Activated CD4-positive, alpha-beta T cell treated with anti-CD3 and anti-CD28 coated beads for 24 hours (primary cell): Measurements from ENCODE around the gene CAPN15.
"Not testable (repeated sequence)": the region's sequence is repeated elsewhere in the genome, so short reads cannot be mapped to it uniquely, and the experiment has no call there.

Source experiments
- DNase-seq, 2 donors: peaks; one replicate each; pipeline ENCODE4 v3.0.0-alpha.2; 2020; ENCODE audit warnings: low read depth in 2 of 2

CAPN15 gene

DNA sequence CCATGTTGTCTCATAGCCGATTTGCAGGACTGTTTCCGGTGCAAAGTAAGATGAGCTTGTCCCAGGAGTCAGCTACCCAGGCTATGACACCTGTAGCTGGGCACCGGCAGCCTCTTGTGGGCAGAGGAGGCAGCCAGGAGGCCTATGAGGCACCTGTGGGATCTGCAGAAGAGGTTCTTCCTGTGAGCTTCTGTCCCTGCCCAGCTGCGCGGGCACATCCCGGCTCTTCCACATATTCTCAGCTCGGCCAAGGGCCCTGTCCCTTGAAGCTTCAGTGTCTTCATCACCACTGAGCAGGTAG lies 21.3 kb upstream of the CAPN15 start:
- DNase-seq, result no peak

DNA sequence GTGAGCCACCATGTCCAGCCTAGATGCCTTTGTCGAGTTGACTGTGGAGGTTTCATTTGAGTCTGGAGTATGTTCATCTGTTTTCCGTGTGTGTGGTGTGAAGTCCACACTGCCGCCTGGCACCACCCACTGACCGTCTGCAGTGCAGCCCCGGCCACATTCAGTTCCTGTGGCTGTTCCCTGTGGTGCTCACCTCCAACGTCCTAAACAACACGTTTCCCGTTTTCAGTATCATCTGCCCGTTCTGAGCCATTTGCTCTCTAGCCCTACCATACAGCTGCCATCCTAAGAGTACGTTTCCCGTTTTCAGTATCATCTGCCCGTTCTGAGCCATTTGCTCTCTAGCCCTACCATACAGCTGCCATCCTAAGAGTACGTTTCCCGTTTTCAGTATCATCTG lies 20.0 kb upstream of the CAPN15 start:
- not testable (repeated sequence) for DNase-seq

DNA sequence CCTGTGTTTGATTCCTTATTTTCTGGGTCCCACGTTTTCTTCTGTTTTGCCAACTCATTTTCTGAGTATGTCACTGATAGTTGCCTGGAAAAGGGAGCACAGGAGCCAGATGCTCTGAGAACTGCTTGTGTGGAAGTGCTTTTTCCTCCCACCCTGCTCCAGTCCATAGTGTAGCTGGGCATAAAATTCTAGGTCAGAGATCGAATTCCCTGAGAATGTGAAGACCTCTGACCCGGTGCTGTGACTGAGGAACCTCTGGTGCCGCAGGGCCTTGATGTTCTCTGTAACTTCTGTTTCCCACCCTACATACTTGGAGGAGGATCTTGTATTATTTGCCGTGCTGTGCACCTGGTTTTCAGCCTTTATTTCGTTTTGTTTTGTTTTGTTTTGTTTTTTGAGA lies 19.5 kb upstream of the CAPN15 start:
- DNase-seq, result no peak

DNA sequence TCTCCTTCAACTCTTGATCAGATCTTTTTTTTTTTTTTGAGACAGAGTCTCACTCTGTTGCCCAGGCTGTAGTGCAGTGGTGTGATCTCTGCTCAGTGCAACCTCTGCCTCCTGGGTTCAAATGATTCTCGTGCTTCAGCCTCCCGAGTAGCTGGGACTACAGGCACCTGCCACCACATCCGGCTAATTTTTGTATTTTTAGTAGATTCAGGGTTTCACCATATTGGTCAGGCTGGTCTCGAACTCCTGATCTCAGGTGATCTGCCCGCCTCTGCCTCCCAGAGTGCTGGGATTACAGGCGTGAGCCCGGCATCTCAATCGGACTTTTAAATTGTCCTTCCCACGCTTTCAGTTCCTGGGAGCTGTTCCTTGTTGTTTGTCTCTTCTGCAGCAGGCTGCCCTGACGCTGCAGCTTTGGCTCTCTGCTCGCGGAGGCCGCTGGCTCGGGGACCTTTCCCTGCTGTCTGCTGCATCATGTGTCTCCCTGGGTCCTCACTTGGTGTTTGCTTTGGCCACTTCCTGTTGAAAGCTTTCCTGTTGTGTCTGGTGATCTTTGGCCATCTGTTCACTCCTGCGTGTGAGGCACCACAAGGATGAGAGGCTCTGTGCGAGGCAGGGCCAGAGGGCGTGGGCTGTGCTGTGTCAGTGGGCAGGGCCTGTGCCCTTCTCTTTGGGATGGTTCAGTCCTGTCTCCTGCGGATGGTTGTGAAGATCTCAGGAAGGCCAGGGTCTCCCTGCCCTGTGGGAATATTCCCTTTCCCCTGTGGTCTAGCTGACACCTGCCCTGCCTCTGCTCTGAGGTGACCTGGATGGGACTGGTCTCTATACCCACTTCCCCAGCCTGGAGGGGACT lies 18.4 kb upstream of the CAPN15 start:
- no peak for DNase-seq

DNA sequence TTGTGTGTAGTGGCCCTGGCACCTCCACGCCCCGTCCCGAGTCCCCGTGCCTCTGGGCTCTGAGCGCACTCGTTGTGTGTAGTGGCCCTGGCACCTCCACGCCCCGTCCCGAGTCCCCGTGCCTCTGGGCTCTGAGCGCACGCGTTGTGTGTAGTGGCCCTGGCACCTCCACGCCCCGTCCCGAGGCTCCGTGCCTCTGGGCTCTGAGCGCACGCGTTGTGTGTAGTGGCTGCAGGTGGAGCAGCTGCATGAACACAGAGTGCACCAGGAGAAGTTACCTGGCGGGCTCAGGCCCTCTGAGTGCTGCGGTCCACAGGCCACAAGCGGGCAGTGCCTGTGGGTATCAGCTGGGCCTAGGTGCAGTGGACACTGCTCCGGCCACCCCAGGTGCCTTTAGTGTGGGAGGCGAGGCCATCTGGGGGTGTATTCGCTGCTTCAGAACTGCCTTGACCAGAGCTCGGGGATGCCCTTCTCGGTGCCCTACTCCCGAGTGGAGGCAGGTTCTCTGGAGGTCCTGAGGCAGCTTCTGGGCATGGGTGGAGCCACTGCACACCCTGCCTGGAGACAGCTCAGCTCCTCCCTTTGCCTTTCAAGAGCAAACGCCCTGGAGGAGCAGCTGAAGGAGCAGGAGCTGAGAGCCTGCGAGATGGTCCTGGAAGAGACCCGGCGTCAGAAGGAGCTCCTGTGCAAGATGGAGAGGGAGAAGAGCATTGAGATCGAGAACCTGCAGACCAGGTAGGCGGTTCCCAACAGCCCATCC lies 17.3 kb upstream of the CAPN15 start:
- no peak for DNase-seq

DNA sequence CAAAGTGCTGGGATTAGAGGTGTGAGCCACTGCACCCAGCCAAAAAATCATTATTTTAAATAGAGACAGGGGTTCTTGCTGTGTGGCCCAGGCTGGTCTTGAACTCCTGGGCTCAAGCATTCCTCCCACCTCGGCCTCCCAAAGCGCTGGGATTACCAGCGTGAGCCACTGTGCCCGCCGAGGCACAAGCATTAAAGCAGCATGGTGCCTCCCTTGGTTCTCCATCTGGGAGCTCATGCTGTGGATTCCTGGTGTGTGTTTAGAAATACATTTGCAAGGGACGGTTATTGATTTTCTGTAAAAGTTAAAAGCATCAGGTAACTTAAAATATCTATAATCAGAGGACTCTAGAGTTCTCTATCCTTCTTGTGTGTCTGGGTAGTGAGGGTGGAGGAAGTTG lies 14.7 kb upstream of the CAPN15 start:
- no peak for DNase-seq

DNA sequence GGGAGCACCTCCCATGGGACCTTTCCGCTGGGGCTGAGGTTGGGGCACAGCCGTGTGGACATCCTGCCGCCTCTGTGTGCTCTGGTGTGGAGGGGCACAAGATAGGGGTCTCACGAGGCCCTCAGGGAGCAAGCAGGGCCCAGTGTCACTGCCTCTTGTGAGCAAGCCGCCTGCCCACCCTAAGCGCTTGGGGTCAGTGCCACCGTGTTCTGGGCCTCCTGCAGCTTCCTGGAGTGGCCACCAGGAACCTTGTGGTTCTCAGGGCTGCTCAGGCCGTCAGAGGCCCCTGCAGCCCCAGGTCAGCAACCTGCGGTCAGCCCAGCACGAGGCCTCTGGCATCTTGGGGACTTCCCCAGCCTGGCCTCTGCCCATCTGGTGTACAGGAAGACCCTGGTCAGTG lies 13.6 kb upstream of the CAPN15 start:
- DNase-seq, result no peak

DNA sequence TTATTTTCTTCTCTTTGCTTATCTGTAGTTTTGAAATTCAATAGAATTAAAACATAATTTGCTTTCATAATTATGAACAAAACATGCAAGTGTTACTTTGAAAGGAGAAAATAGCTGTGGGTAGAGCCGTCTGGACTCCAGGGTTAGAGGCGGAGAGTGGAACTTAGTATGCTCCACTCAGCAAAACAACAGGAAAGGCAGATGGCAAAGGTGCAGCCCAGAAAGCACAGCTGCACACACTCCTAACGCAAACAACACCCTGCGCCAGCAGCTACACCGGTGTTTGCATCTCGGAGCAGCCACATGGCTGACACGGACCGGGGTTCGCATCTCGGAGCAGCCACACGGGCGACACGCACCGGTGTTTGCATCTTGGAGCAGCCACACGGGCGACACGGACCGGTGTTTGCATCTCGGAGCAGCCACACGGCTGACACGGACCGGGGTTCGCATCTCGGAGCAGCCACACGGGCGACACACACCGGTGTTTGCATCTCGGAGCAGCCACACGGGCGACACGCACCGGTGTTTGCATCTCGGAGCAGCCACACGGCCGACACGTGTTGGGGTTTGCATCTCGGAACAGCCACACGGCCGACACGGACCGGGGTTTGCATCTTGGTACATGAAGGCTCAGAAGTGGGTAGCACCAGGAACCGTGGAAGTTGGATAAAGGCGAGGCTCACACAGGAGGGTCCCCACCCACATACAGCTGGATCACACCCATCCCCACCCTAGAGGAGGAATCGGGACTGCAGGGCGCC lies 12.2 kb upstream of the CAPN15 start:
- no peak for DNase-seq

DNA sequence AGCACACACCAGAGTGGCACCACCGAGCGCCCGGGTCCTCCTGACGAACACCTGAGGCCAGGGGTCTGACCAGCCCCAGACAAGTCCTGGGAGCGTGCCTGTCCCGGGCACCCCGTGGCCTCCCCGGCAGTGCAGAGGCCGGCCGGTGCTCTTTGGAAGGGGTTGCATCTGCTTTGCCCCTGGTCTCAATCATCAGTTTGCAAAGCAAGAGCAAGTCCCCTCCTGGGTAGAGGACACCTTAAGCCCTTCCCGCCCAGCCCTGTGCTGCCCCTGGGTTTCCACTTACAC lies 11.6 kb upstream of the CAPN15 start:
- DNase-seq, result no peak

DNA sequence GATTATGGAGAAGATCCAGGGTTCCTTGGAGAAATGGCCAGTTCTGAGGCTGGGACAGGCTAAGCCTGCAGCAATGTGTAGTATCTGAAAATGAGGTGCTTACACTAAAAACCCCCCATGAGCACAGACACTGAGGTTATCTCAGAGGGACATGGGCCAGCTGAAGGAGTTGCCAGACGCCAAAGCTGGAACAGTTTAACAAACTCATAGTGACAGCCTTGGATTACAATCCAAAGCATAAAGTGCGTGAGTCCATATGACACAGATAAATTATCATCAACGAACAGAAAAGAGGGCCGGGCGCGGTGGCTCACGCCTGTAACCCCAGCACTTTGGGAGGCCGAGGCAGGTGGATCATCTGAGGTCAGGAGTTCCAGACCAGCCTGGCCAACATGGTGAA lies 11.2 kb upstream of the CAPN15 start:
- no peak for DNase-seq

DNA sequence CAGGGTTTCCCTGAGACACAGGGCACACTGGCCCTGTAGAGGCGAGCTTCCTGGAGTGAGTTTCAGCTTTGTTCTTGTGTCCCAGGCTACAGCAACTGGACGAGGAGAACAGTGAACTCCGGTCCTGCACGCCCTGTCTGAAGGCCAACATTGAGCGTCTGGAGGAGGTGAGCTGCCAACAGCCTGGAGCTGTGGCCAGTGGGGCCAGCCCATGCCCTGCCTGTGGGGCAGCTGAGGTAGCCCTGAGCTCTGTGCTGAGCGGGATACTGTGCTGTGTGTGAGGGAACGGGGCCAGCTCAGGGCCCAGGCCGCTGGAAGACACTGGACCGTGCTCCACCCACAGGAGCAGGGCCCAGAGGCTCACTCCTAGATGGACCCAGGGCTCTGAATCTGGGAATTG lies 8.7 kb upstream of the CAPN15 start:
- no peak for DNase-seq

DNA sequence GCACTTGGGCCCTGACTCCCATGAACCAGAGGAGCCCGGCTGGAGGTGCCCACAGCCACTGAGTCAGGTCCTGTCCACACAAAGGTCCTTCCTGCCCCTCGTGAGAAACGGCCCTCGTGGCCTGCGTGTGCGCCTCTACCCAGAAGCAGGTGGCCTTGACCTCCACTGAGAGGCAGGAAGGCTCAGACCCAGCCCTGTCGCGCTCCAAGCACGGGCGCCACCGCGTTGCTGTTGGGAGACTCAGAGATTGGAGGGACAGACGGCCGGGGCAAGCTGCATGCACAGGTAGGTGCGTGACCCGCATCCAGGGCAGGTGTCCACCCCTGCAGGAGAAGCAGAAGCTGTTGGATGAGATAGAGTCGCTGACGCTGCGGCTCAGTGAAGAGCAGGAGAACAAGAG lies 8.1 kb upstream of the CAPN15 start:
- no peak for DNase-seq

DNA sequence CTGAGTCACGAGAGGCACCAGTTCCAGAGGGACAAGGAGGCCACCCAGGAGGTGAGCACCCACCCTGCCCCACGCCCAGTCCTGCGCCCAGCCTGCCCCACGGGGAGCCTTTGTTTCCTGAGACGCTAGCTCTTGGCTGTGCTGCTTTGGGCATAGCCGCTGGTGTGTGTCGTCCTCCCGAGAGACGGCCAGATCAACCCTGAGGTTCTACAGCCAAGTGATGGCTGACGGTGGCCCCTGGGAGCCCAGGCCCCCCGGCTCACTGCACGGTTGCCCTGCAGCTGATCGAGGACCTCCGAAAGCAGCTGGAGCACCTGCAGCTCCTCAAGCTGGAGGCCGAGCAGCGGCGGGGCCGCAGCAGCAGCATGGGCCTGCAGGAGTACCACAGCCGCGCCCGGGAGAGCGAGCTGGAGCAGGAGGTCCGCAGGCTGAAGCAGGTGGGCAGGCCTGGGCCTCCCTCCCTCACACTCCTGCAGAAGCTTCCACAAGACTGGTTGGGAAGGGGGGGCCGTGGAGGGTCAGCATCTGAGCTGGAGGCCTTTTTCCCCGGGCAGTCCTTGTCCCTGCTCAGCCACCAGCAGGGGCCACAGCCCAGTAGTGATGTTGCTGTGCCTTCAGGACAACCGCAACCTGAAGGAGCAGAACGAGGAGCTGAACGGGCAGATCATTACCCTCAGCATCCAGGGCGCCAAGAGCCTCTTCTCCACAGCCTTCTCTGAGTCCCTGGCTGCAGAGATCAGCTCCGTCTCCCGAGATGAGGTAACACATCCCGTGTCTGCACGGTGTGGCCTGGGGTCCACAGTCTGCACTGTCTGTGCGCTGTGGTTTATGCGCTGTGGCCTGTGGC lies 7.4 kb upstream of the CAPN15 start:
- no peak for DNase-seq

DNA sequence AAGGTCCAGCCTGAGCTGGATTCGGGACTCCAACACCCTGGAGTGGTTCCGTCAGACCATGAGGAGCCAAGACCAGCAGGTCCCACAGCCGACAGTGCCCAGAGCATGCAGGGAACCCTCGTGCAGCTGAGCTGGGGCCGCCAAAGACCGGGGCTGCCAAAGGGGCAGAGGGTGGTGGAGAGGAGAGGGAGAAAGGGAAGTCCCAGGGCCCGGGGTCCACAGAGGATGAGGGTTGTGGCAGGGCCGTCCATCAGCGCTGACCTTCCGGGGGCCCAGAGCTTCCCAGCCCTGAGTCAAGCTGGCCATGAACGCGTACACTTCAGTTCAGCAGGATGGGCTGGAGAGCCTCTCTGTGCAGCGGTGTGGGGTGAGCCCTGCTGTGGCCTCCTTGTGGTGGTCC lies 6.7 kb upstream of the CAPN15 start:
- no peak for DNase-seq

DNA sequence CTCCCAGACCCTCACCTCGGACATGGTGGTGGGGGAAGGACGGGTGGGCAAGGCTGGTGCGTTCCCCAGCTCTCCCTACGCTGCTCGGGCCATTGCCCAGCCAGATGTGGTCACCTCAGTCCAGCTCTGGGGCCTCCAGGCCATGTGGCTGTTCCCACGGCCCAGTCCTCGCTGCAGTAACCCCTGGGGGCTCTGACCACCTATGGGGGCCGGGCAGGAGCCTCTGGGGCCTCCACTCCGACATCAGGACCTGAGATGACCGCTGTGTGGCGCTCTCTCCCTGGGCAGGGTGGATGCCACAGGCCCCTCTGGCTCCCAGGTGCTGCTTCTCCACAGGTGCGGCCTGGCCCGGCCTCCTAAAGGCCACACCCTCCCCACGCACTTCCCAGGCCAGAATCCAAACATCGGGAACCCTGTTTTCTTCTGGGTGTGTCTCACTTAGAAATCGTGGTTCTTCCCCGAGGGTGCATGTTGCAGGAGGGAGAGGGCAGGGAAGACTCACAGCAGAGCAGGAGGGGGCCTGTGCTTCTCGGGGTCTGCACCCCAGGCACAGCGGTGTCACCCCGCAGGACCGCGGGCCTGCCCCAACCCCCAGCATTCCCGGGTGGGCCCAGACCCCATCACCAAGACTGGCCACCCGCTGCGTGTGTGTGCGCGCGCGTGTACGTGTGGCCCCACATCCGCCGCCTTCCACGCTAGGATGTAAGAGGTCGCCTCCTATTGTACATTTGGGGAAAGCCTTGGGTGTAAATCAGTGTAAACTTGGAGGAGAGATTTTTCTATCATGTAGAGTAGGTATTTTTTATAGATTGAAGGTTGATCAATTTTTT lies 5.9 kb upstream of the CAPN15 start:
- DNase-seq, result no peak

DNA sequence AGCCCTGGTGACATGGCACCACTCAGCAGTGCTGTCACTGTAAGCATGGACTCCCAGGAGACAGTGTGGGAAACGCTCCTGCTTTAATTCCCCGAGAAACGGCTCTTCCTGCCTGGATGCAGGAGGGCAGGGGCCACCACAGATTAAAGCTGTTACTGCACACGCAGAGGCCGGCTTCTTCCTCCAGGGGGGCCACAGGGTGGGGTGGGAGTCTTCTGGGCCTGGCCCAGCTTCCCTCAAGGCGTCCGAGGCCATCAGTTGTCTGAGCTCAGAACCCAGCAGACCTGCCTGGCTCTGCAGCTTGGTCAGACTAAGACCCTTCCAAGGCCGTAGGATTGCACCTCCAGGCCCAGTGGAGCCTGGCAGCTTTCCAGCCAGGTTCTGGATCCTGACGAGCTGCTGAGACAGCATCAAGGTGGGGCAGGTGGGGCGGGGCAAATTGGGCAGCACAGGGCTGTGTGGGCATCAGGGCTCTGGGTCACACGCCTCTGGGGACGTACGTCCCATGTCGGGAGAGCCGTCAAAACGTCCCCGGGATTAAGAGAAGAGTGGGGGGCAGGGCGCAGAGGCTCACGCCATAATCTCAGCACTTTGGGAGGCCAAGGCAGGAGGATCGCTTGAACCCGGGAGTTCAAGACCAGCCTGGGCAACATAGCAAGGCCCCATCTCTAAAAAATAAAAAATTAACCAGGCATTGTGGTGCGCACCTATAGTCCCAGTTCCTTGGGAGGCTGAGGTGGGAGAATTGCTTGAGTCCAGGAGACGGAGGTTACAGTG lies 5.0 kb upstream of the CAPN15 start:
- no peak for DNase-seq

DNA sequence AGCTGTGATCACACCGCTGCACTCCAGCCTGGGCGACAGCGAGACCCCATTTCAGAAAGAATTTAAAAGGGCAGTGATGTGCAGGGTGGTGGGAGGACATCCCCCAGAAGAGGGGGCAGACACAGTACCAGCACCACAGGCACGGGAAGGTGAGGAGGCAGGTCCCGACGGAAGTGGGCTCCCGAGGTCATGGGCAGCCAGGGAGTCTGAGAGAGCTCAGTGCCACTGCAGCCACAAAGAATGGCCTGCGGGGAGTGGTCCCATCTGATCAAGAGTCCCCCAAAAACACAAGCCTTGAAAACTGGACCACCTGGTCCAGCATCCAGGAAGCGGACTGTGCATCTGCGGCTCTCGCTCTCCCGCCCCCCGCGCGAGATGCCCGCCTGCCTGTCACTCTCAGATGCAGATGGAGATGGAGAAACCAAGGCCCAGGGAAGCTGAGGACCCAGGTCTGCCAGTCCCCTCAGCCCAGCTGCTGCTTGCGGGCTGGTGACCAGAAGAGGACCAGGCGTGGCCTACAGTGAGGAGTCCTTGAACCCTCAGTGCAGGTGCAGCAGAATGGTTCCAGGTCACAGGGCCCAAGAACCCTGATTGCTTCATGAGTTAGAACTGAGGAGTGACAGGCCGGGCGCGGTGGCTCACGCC lies 4.3 kb upstream of the CAPN15 start:
- DNase-seq, result no peak

DNA sequence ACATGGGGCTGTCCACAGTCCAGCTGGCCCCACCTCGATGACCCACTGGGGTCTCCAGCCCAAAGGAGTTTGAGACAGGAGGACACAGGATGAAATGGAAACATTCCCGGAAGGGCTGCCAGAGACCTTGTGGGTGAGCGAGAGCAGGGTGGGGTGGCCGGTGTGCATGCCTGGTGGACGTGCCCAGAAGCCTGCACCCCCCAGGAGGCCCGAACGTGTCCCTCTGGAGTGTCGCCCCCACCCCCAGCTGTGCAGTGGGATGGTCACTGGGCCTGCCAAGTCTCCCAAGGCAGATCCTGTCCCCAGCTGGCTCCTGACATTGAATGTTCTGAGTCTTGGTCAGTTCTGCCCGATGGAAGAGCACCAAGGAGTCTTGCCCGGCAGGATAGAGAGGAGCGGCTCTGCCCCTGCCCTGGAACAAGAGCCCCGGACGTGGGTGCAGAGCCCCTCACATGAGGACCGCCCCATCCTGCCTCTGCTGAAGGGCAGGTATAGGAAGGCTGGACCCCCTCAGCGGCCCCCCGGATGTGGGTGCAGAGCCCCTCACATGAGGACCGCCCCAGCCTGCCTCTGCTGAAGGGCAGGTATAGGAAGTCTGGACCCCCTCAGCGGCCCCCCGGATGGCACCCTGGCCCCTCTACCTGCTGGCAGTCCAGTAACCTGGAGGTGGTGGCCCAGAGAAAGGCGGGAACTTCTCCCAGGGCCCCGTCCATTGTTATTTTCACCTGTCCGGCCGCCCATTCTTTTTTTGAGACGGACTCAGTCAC lies 3.1 kb upstream of the CAPN15 start:
- no peak for DNase-seq

DNA sequence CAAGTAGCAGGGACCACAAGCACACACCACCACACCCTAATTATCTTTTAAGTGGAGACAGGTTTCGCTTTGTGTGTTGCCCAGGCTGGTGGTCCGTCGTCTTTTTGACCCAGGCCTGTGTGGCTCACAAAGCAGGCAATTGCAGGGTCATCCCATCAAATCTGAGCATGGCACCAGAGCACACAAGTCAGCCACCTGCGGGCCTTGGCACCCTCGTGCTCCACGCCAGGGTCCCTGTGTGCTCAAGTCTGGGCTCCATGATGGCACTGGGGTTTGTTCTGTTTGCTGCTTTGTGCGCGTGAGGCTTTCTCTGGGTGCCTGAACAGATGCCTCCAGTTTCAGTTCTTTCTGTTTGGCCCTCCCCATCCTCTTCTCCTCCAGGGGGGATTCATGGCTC lies 2.4 kb upstream of the CAPN15 start:
- no peak for DNase-seq
